Measurements from ENCODE around the gene LRRK1. TPM values are rescaled to one million over a fixed set of nuclear protein-coding genes. Genes with fewer than 3 reads are reported as not detected.

LRRK1 gene
- 3.0 TPM for total RNA-seq
- long read RNA-seq, partial matches to known transcripts: 1 of 1 reads
- long read RNA-seq, other reads (novel, unspliced or antisense): 0 of 1 reads

GRCh38 chr15:100918690-100919480, at the start of gene LRRK1:
Gene LRRK1 (plus strand): TSS chr15:100919357. CDS start chr15:100924633, 5,276 bp downstream.
- peak within 1 kb of the TSS; percentile 49 for H3K27ac ChIP-seq (replicated peaks)
- peak within 1 kb of the TSS; percentile 78 for H3K4me3 ChIP-seq
- H3K36me3 ChIP-seq: no peaks in the 10 kb centered on the region
- intact Hi-C loops (cut with micrococcal nuclease): loop anchor here (5.0 kb wide), 1 partner anchor 88 kb away; no protein-coding TSS in a partner anchor
- peak; percentile 52 for DNase-seq
- peaks cover 28% of the 10 kb centered on the region for H3K4me1 ChIP-seq
- H3K9me3 ChIP-seq (replicated peaks): no peaks in the 10 kb centered on the region
- H3K27me3 ChIP-seq (ENCODE audit: low read depth): peaks cover 82% of the 10 kb centered on the region
- TF ChIP-seq CTCF (IDR thresholded peaks at IDR 0.05; ENCODE audit: borderline replicate concordance): no peak

GRCh38 chr15:100873029-100873677, 46.0 kb upstream of the LRRK1 start:
- Histone ChIP-seq H3K4me1 (no peaks in the 10 kb centered on the region), H3K36me3 (no peaks in the 10 kb centered on the region), H3K27ac (replicated peaks) (no peak overlapping the region), H3K9me3 (replicated peaks) (peaks cover 9% of the 10 kb centered on the region), H3K4me3 (no peak overlapping the region), H3K27me3 (ENCODE audit: low read depth) (peaks cover 72% of the 10 kb centered on the region)
- DNase-seq: no peak
- intact Hi-C loops (cut with micrococcal nuclease): loop anchor here (2.0 kb wide), 1 partner anchor 244 kb away; no protein-coding TSS in a partner anchor
- TF ChIP-seq CTCF (IDR thresholded peaks at IDR 0.05; ENCODE audit: borderline replicate concordance): peak; percentile 92

- Histone ChIP-seq H3K27ac (replicated peaks) (no peak overlapping the region), H3K4me1 (peaks cover 9% of the 10 kb centered on the region), H3K9me3 (replicated peaks) (no peaks in the 10 kb centered on the region), H3K4me3 (no peak overlapping the region), H3K36me3 (no peaks in the 10 kb centered on the region), H3K27me3 (ENCODE audit: low read depth) (peaks cover 74% of the 10 kb centered on the region)
- no peak for DNase-seq
- TF ChIP-seq CTCF (IDR thresholded peaks at IDR 0.05; ENCODE audit: borderline replicate concordance): no peak
- intact Hi-C loops (cut with micrococcal nuclease): no loop called here
Observed at GRCh38 chr15:100875495-100875894, 43.7 kb upstream of the LRRK1 start.

- no peak overlapping the region for H3K4me3 ChIP-seq
- intact Hi-C loops (cut with micrococcal nuclease): no loop called here
- H3K4me1 ChIP-seq: peaks cover 9% of the 10 kb centered on the region
- H3K27me3 ChIP-seq (ENCODE audit: low read depth): peaks cover 76% of the 10 kb centered on the region
- H3K27ac ChIP-seq (replicated peaks): no peak overlapping the region
- no peaks in the 10 kb centered on the region for H3K36me3 ChIP-seq
- H3K9me3 ChIP-seq (replicated peaks): no peaks in the 10 kb centered on the region
- TF ChIP-seq CTCF (IDR thresholded peaks at IDR 0.05; ENCODE audit: borderline replicate concordance): no peak
- DNase-seq: no peak
Observed at GRCh38 chr15:100875976-100876375, 43.2 kb upstream of the LRRK1 start.

- peaks cover 85% of the 10 kb centered on the region for H3K27me3 ChIP-seq (ENCODE audit: low read depth)
- no peak overlapping the region for H3K27ac ChIP-seq (replicated peaks)
- no peak overlapping the region for H3K4me3 ChIP-seq
- intact Hi-C loops (cut with micrococcal nuclease): no loop called here
- H3K9me3 ChIP-seq (replicated peaks): no peaks in the 10 kb centered on the region
- H3K4me1 ChIP-seq: peaks cover 9% of the 10 kb centered on the region
- H3K36me3 ChIP-seq: no peaks in the 10 kb centered on the region
- TF ChIP-seq CTCF (IDR thresholded peaks at IDR 0.05; ENCODE audit: borderline replicate concordance): no peak
- no peak for DNase-seq
Observed at GRCh38 chr15:100877551-100877950, 41.6 kb upstream of the LRRK1 start.
